Frontal cortex (tissue), 4 donors: Measurements from ENCODE around the gene PLA2G6. TPM values are rescaled to one million over a fixed set of nuclear protein-coding genes. Genes with fewer than 3 reads are reported as not detected.

Experiments used
- DNase-seq, 2 donors: peaks; one replicate each; pipeline ENCODE4 v3.0.0; 2012; ENCODE audit warnings: low spot score in 2 of 2
- FAIRE-seq: peaks from 2 replicates; lab custom pipeline; 2012; peaks lifted over from hg19 to GRCh38; lab: Jason Lieb, UNC
- total RNA-seq: library from RNA; depleted of rRNA; stranded (reverse); fragments of >200 nt; gene quantifications from one replicate; pipeline ENCODE4 v1.2.3, GENCODE V29; 2014
- donor health status: control.
- donor health status: control.
- donor health status: control.

The PLA2G6 gene, protein sequence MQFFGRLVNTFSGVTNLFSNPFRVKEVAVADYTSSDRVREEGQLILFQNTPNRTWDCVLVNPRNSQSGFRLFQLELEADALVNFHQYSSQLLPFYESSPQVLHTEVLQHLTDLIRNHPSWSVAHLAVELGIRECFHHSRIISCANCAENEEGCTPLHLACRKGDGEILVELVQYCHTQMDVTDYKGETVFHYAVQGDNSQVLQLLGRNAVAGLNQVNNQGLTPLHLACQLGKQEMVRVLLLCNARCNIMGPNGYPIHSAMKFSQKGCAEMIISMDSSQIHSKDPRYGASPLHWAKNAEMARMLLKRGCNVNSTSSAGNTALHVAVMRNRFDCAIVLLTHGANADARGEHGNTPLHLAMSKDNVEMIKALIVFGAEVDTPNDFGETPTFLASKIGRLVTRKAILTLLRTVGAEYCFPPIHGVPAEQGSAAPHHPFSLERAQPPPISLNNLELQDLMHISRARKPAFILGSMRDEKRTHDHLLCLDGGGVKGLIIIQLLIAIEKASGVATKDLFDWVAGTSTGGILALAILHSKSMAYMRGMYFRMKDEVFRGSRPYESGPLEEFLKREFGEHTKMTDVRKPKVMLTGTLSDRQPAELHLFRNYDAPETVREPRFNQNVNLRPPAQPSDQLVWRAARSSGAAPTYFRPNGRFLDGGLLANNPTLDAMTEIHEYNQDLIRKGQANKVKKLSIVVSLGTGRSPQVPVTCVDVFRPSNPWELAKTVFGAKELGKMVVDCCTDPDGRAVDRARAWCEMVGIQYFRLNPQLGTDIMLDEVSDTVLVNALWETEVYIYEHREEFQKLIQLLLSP
- 19.6 TPM for total RNA-seq

DNA sequence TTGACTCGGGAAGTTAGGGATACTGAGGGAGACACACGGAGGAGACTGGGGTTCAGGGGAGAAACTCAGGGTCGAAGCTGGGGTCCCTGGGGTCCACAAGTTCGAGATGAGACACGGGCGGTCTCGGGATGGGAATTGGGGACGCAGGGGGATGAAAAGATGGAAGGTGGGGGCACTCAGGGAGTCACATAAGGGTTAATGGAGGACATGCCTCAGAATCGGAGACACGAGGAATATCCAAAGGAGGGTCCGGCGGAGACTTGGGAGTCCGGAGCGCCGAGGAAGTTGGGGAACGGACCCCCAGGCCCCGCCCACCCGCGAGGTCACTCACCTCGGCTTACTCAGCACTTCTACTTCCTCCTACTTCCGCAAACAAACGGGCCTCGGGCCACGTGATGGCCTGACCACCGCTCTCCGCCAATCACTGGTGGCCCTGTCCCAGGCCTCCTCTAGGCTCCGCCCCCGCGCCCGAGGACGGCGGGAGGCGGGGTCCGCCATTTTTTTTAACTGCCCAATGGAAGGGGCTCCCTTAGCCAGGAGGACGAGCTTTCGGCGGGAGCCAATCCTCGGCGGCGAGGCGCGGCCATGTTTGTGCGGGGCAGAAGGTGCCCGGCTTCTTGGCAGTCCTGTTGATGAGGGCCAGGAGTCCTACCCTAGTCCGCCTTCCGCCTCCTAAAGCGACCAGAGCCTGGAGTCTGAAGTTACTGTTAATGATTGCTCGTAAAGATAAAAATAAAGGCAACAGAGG lies at the start of gene PLA2G6:
PLA2G6 (minus strand) TSS at position 378 of the 748 bp plus-strand sequence. CDS start 12,404 bp downstream, outside the sequence.
- FAIRE-seq (peak; percentile 34), DNase-seq (peak; percentile 78 to 95)

- DNase-seq = no peak
- FAIRE-seq = no peak
Observed at GRCh38 chr22:38230916-38231315, 49.3 kb upstream of the PLA2G6 start.

- DNase-seq (peak in 1 of 2 donors; percentile 63), FAIRE-seq (no peak)
Observed at GRCh38 chr22:38230108-38230825, 48.6 kb upstream of the PLA2G6 start.

DNA sequence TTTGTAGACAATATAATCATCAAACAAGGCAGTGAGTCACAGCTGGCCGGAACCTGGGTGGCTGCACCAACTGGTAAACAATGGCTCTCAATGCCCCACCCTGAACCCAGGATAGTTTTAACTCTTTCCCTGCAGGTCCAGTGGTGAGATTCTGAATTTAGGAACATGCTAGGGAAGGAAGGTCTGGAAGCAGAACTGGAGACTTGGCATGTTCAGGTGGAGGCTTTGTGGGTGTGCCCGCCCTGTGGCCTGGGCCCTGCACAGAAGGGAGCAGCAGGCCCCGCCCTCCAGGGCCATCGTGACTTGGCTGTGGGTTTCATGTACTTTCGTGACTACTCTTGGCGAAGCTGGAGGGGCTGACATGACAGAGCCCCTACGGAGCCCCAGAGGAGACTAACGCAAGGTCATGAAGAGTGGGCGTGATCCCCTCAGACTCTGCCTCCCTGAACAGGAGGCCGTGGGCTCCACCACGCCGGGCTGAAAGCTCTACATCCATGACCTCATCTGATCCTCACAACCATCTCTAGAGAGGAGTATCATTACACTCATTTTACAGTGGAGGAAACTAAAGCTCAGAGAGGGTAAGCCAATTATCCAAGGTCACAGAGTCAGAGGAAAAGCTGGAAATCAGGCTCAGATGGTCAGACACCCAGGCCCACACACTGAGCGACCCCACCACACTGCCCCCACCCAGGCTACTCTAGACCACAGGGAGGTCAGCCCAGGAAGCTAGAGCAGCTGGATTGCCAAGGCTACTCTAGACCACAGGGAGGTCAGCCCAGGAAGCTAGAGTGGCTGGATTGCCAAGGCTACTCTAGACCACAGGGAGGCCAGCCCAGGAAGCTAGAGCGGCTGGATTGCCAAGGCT lies 47.5 kb upstream of the PLA2G6 start:
- FAIRE-seq = no peak
- no peak for DNase-seq

GRCh38 chr22:38228326-38228872 lies 46.8 kb upstream of the PLA2G6 start:
- no peak for DNase-seq
- no peak for FAIRE-seq

- FAIRE-seq (no peak), DNase-seq (no peak)
Observed at GRCh38 chr22:38226853-38227649, 45.4 kb upstream of the PLA2G6 start.

GRCh38 chr22:38223289-38223960 lies 41.8 kb upstream of the PLA2G6 start:
- FAIRE-seq (no peak), DNase-seq (no peak)

DNA sequence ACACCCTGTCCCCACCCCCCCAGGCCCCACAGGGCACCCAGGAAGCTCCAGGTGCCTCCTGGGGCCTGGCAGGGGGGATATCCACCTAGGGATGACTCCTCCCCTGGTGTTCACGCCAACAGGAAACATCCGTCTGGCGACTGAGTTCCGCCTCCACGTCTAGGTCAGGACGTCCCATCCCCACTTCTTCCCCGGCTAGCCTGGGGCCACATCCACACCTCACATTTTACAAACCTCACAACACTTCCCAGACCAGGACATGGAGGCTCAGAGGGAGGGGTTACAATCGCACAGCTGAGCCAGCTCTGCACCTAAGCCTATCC lies 41.1 kb upstream of the PLA2G6 start:
- FAIRE-seq (no peak), DNase-seq (no peak)

DNA sequence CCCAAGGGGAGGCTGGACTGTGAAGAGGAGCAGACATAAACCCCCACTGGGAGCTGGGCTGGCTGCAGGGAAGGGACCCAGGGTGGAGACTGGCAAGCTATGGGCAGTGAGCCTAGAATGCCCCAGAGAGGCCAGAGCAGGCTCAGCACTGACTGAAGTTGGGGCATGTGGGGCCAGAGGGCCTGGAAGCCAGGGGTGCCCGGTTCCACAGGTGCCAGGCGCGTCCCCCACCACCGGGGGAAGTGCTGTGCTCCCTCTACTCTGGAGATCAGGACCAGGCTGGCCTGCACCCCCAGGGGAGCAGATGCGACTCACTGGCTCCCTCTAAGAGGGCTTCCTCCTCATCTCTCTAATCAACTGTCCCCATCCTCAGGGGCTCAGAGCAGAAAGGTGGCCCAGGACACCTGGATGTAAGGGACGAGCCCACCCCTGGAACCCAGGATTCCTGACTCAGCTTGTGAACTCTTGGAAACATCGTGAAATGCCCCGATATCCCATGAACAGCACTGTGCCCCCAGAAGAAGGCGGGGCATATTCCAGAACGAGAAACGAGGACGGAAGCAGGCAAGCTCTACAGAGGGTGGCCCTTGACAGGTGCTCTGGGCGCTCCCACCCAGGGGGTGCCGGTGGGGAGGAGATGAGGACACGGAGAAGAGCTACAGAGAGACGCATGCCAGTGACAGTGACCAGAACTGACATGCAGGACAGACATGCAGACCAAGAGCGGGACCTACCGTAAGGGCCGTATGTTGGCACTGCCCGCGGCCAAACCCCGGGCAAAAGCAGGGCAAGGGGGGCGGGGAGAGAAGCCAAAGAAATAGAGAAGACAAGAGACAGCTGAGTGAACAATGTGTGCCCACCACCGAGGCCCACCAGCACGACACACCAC lies 40.5 kb upstream of the PLA2G6 start:
- FAIRE-seq (no peak), DNase-seq (no peak)

DNA sequence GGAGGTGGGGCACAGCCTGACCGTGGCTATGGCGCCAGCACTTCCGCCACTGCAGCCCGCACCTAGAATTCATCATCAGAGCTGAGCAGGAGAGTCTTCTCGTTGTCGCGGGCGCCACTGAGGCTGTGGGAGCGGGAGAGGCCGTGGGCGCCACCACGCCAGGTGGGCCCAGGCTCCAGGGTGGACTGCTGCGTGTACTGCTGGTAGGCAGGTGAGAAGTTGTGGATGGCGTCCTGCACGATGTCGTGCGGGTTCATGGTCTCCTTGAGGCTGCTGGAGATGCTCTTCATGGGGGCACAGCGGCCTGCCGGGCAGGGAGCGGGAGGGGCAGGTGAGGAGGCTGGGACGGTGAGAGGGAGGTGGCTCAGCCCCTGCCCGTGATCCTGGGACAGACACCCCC lies 39.8 kb upstream of the PLA2G6 start:
- FAIRE-seq = no peak
- DNase-seq = no peak

DNA sequence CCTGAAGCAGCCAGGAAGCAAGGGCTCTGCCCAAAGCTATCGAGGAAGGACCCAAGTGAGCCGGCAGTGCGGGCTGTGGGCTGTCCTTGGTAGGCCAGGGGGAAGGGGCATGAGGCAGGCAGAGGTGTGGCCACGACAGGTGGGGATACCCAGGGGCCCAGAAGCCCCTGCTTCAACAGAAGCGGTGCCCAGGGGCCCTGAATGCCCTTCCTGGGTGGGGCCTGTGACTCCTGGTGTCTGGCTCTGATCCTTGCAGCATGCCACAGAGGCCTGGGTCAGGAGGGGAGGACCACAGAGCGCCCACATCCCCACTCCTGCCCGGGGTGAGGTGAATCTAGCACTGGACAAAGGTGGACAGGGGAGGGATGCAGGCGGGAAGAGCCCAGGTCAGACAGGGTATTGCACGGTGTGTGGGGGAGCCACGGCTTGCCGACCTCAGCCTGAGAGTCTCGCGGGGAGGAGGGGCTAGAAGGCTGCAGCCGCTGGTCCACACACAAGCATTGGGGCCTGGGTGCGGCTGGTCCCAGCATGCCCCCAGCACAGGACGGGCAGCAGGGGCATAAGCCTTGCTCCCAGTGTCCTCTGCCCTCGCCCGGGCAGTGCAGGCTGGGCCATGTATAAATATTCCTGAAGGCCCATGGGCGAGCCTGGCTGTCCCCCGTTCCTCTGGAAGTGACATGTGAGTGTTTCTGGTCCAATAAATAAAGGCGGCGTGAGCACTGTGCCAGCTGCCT lies 39.2 kb upstream of the PLA2G6 start:
- DNase-seq (no peak), FAIRE-seq (no peak)

DNA sequence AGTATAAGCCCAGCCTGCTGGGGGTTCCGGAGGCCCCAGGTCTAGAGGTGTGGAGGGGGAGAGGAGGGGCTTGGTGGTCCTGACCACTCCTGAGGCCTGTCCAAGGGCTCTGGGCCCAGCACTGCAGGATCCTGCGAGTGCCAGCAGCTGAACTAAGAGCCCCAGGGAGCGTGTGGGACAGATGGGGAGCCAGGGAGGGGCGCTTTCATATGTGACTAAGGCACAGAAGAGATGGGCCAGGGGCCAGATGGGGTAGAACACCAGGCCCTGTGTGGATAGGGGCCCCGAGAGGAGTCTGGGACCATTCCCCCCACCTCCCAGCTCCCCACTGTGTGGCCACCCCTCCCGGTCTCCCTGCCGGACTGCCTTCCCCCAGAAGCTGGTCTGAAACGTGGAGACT lies 38.5 kb upstream of the PLA2G6 start:
- DNase-seq = no peak
- no peak for FAIRE-seq

GRCh38 chr22:38219632-38220031 lies 38.0 kb upstream of the PLA2G6 start:
- FAIRE-seq = no peak
- DNase-seq = no peak

- no peak for DNase-seq
- no peak for FAIRE-seq
Observed at GRCh38 chr22:38218661-38219622, 37.3 kb upstream of the PLA2G6 start.
